Kidney epithelial cell (primary cell): Measurements from ENCODE around the gene LMF2. TPM values are rescaled to one million over a fixed set of nuclear protein-coding genes. Genes with fewer than 3 reads are reported as not detected.

Experiments used
- DNase-seq: peaks from one replicate; pipeline ENCODE4 v3.0.0-alpha.2; 2010; ENCODE audit warnings: low read depth
- H3K27me3 ChIP-seq: 2 replicates; pipeline ENCODE4 v1.6.0; 2011; ENCODE audit warnings: low read length; ENCODE audit not compliant: control insufficient read depth, insufficient read depth
- H3K36me3 ChIP-seq: 2 replicates; pipeline ENCODE4 v1.5.1; 2011; ENCODE audit warnings: low read length; ENCODE audit not compliant: control insufficient read depth, insufficient read depth
- H3K4me3 ChIP-seq: 2 replicates; pipeline ENCODE4 v1.5.1; 2011; ENCODE audit warnings: low read depth, mild to moderate bottlenecking, control low read depth, low read length
- total RNA-seq: library from RNA; depleted of rRNA; stranded (reverse); fragments of >200 nt; gene quantifications from 2 replicates; pipeline ENCODE4 v1.2.3, GENCODE V29; 2015
- TF ChIP-seq, protein P1 (sequence below): IDR thresholded peaks from 2 replicates; pipeline ENCODE4 v1.5.1; 2011; ENCODE audit warnings: mild to moderate bottlenecking, moderate library complexity, low read length, control low read depth, inconsistent platforms; ENCODE audit not compliant: insufficient read depth, poor library complexity, severe bottlenecking

The LMF2 gene
- total RNA-seq, 1 donor from 2014 or later, result 48.3 TPM

DNA sequence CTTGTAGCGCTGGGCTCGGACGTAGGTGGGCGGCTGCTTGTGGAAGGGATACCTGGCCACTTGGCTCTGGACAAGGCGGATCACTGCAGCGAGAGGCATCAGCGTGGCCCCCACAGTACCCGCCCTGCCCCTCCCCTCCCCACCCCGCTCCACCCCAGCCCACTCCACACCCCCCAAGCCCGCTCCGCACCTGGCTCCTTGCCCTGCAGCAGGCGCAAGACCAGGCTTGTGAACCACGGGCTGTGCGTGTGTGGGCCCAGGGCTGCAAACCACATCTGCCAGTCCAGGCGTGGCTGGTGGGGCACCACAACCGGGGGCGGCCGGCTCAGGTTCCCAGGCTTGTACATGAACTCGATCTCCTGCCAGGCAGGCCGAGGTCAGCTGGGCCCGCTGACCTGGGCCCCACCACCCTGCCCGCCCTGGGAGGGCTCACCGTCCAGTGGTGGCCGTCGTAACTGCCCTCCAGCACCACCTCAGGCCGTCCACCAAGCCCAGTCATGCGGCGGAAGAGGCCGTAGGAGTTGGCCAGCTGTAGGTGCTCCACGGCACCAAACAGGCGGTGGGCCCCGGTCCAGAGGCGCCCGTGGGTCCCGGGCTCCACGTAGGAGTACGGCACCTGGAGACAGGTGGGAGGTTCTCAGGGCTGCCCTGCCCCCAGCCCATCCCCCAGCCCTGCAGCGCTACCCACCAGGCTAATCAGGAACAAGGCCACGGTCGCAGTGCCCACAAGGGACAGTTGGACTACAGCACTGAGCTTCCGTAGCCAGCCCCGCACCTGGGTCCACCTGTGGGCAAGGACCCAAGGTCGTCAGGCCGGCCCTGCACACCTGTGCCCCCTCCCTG is 2.9 kb downstream of the LMF2 start:
- H3K4me3 ChIP-seq, result no peak overlapping the region
- TF ChIP-seq, protein P1, sequence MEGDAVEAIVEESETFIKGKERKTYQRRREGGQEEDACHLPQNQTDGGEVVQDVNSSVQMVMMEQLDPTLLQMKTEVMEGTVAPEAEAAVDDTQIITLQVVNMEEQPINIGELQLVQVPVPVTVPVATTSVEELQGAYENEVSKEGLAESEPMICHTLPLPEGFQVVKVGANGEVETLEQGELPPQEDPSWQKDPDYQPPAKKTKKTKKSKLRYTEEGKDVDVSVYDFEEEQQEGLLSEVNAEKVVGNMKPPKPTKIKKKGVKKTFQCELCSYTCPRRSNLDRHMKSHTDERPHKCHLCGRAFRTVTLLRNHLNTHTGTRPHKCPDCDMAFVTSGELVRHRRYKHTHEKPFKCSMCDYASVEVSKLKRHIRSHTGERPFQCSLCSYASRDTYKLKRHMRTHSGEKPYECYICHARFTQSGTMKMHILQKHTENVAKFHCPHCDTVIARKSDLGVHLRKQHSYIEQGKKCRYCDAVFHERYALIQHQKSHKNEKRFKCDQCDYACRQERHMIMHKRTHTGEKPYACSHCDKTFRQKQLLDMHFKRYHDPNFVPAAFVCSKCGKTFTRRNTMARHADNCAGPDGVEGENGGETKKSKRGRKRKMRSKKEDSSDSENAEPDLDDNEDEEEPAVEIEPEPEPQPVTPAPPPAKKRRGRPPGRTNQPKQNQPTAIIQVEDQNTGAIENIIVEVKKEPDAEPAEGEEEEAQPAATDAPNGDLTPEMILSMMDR, result no peak
- DNase-seq, result no peak

DNA sequence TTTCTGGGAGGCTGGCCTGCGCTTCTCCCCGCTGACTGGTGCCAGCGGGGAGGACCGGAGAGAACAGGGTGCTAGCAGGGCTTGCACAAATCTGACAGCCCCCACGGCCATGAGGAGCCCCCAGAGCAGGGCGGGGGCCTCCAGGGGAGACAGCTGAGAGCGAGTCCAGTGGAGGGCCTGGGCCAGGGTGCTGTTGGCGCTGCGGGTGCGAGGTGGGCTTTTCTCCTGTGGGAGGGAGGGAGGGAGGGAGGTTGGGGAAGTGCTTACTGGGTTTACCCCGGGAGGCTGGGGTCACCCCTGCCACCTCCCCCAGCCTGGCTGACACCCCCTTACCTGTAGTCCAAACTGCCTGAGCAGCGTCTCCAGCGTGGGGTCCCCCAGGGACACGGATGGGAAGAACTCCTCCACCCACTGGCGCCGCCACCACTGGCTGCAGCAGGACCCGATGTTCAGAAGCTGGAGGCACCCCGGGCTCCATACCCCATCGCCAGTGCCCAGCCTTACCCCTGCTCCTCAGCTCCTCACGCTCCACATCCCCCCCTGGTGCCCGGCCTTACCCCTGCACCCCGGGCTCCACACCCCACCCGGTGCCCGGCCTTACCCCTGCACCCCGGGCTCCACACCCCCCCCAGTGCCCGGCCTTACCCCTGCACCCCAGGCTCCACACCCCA is 3.9 kb downstream of the LMF2 start:
- TF ChIP-seq, protein P1, result peak; percentile 7
- DNase-seq, result no peak
- no peak overlapping the region for H3K4me3 ChIP-seq
- no peaks in the 10 kb centered on the region for H3K27me3 ChIP-seq
- H3K36me3 ChIP-seq, result no peaks in the 10 kb centered on the region

More for the DNA sequence above, 2.9 kb downstream of the LMF2 start:
- no peaks in the 10 kb centered on the region for H3K27me3 ChIP-seq
- H3K36me3 ChIP-seq, result no peaks in the 10 kb centered on the region

DNA sequence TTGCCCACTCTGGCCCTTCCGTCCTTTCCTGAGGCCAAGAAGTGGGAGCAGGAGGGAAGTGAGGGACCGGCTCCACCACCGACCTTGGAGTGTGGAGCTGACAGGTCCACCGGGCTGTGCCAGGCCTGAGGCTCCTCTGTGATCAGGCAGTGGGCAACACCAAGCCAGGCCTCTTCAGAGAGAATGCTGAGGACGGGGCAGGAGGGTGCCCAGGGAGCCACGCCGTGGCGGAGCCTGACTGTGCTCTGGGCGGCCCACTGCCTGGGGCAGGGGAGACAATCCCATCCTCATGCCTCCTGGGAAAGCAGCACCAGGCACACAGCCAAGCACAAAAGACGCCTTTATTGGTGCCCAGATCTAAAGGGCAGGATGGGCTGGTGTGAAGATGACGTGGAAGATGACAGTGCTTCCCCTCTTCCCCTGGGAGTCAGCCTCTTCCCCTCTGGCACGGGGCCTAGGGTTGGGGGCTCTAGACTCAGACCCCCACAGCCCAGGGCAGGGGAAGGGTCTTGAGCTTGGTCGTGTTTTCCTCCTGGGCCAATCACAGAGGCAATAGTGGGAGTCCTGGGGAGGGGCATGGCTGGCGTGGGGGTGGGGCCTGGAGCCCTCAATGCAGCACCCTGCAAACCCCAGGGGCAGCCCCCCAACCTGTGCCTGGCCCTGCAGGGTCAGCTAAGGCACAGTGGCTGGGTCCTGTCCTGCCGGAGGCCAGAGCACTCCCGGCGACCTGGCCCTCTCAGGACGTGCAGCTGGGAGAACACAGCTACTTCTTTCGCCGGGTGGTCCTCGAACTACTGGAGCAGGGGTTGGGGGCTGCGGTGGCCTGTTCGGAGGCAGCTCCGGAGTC is 4.7 kb downstream of the LMF2 start:
- DNase-seq, result no peak
- Histone ChIP-seq H3K4me3 (no peak overlapping the region), H3K27me3 (no peaks in the 10 kb centered on the region), H3K36me3 (no peaks in the 10 kb centered on the region)
- TF ChIP-seq, protein P1, result no peak

- no peaks in the 10 kb centered on the region for H3K36me3 ChIP-seq
- no peak for DNase-seq
- no peak overlapping the region for H3K4me3 ChIP-seq
- no peaks in the 10 kb centered on the region for H3K27me3 ChIP-seq
- TF ChIP-seq, protein P1, result no peak
Measured at GRCh38 chr22:50502096-50502495, 5.4 kb downstream of the LMF2 start.

DNA sequence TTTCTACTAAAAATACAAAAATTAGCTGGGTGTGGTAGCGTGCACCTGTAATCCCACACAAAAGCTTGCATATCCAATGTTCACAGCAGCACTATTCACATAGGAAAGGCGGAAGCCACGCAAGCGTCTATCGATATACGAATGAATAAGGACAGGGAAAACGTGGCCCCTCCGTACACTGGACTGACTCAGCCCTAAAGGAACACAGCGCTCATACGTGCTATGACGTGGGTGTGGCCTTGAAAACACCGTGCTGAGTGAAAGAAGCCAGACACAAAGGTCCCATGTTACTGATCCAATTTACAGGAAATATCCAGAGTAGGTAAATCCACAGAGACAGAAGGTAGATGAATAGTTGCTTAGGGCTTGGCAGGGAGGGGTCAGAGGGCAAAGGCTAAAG is 7.0 kb downstream of the LMF2 start:
- H3K4me3 ChIP-seq, result no peak overlapping the region
- no peak for DNase-seq
- TF ChIP-seq, protein P1, result no peak

More for the DNA sequence above, 7.0 kb downstream of the LMF2 start:
- Histone ChIP-seq H3K27me3 (no peaks in the 10 kb centered on the region), H3K36me3 (no peaks in the 10 kb centered on the region)
